ENCODE measurements around the gene SLC25A36.

GRCh38 chr3:140927279-140928069 is 14.2 kb upstream of the SLC25A36 start:
- TF ChIP-seq CTCF (IDR thresholded peaks at IDR 0.05; ENCODE audit: low read length) (no peak), EZH2 (IDR thresholded peaks at IDR 0.05; ENCODE audit: borderline replicate concordance, low read length) (no peak)

All from OCI-LY1 (cell line).